Dedifferentiated amniotic fluid mesenchymal stem cell (primary cell): ENCODE results near the gene TRPM4.

ENCODE experiments used
- DNase-seq: peaks from one replicate; pipeline ENCODE4 v3.0.0-alpha.2; 2016; ENCODE audit errors: extremely low spot score

The TRPM4 gene

DNA sequence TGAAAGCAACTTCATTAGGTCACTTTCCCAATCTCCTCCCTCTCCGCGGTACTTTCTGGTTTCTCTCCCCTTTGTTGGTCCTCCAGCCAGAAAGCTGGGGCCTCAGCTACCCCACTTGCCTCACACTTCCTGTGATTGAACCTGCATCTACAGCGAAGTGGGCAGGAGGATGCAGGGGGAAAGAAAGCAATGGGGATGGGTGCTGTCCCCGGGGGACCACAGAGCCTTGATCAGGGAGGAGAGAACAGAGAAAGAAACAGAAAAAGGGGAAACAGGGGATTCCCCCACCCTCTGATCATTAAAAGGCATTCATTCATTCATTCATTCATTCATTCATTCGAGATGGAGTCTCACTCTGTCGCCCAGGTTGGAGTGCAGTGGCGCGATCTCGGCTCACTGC, 74.2 kb downstream of the TRPM4 start:
- no peak for DNase-seq

DNA sequence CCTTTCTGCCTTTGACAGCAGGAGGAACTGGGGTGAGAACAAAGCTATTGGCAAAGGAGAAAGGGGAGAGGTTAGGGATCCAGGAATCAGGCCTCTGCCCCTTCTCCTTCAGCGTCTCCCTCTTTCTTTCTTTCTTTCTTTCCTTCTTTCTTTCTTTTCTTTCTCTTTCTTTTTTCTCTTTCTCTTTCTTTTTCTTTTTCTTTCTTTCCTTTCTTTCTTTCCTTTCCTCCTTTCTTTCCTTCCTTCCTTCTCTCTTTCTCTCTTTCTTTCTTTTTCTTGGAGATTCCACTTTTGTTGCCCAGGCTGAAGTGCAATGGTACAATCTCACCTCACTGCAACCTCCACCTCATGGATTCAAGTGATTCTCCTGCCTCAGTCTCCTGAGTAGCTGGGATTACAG, 75.6 kb downstream of the TRPM4 start:
- no peak for DNase-seq

DNA sequence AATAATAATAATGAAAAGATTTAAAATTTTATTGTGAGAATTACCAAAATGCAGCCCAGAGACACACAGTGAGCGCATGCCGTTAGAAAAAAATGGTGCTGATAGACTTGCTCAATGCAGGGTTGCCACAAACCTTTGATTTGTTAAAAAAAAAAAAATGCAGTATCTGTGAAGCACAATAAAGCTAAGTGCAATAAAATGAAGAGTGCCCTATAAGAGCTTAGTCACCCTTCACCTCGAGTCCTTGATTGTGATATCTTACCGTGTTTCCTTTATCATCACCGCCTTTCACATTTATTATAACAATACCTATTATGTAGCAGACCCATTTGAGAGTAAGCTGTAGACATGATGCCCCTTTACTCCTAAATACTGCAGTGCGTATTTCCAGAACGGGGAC, 84.2 kb downstream of the TRPM4 start:
- DNase-seq, result no peak

DNA sequence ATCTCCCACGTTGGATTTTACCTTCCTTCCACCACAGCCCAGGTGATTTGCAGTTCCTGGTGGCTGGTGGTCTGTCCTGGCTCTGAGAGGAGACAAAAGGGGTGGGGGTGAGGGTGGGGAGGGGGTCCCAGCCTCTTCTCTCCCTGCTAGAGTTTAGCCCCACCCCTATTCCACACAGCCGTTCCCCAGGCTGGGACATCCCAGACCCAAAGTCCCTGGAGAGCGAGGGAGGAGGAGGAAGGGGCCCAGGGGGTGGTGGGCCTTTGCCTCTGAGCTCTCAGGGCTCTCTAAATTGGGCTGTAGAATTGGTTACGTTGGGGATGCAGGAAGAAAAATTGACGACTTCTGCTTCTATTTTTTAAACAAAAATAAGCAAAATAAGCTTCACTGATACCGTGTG, 85.5 kb downstream of the TRPM4 start:
- no peak for DNase-seq

DNA sequence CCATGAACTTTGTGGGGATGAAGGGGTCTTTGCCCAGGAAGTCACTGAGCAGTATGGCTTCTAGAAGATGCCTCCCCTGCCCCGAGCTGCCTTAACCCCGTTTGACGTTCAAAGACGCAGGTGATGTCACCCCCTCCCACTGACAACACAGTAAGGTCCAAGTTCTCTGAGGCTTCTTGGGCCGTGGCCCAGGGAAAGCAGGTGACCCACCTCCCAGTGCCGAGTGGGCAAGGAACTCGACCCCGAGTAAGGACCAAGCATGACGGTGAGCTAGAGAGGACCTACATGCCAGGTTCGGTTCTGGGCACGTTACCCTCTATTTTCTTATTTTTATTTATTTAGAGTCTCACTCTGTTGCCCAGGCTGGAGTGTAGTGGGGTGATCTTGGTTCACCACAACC, 86.1 kb downstream of the TRPM4 start:
- DNase-seq, result no peak

DNA sequence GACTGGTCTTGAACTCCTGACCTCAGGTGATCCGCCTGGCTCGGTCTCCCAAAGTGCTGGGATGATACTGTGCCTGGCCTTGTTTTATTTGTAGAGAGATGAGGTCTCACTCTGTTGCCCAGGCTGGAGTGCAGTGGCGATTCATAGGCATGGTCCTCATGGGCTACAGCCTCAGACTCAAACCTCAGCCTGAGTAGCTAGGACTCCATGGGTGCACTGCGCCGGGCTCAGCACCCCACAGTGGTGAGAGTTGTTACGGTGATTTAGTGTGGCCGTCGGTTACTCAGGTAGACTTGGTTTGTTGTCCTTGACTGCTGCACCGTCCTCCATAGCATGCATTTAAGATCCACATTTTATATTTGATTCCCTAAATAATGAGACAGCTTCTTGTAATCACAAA, 86.7 kb downstream of the TRPM4 start:
- no peak for DNase-seq

DNA sequence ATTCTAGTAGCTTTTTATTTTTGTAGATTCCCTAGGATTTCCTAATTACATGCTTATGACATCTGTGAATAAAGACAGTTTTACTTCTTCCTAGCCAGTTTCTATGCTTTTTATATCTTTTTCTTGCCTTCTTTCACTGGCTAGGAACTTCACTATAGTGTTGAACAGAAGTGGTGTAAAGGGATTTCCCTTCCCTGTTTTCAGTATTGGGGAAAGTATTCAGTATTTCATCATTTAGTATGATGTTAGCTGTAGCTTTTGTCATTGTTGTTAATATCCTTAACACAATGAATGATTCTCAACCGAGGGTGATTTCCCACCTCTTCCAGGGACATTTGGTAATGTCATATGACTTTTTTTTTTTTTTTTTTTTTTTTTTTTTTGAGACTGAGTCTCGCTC, 90.1 kb downstream of the TRPM4 start:
- no peak for DNase-seq

DNA sequence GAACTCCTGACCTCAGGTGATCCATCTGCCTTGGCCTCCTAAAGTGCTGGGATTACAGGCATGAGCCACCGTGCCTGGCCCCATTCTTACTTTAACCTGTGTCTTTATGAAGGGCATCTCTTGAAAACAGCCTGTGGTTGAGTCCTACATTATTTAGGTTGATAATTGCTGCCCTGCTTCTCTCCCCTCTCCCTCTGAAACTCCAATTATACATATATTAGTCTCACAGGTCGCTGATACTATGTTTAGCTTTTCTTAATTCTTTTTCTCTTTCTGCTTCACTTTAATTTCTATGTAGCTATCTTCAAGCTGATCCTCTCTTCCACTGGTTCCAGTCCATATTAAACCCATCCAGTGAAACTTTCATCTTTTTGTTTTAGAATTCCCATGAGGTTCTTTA, 92.3 kb downstream of the TRPM4 start:
- no peak for DNase-seq

DNA sequence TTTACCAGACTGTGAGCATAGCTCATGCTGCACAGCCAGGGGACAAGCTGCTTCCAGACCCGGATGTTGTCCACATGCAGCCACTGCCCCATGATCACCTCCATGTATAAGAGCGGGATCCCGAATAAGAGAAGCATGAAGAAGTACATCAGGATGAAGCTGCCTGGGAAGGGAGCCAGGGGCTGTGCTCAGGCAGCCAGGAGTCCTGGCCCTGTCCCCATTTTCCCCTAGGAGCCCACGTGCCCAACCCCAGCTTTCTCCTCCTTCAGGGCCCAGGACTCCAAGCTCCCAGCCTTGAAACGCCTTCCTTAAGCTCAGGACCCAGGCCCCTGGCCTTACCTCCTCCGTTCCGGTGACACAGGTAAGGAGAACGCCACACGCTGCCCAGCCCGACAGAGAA, 98.1 kb downstream of the TRPM4 start:
- no peak for DNase-seq

DNA sequence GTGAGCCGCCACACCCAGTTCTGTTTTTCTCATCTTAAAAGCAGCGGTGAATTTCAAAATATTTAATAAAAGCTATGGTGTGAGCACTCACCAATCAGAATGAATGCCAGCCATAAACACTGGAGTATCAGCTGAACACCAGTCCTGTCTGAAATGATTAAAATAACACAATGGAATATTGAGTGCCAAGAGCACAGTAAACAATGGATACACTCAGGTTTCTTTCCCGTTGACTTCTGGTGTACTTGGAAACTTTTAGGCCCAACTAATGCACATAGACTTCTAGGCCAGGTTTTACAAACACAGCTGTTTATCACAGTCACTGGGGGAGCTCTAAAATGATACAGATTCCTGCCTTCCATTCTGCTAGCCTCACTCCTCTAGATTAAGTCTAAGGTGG, 99.1 kb downstream of the TRPM4 start:
- DNase-seq, result no peak
